ENCODE measurements around the gene LPAR3. TPM values are rescaled to one million over a fixed set of nuclear protein-coding genes. Genes with fewer than 3 reads are reported as not detected.
"Not testable (repeated sequence)": the region's sequence is repeated elsewhere in the genome, so short reads cannot be mapped to it uniquely, and the experiment has no call there.

LPAR3 gene
- total RNA-seq, 1 donor from 2014 or later = 2.4 TPM

DNA sequence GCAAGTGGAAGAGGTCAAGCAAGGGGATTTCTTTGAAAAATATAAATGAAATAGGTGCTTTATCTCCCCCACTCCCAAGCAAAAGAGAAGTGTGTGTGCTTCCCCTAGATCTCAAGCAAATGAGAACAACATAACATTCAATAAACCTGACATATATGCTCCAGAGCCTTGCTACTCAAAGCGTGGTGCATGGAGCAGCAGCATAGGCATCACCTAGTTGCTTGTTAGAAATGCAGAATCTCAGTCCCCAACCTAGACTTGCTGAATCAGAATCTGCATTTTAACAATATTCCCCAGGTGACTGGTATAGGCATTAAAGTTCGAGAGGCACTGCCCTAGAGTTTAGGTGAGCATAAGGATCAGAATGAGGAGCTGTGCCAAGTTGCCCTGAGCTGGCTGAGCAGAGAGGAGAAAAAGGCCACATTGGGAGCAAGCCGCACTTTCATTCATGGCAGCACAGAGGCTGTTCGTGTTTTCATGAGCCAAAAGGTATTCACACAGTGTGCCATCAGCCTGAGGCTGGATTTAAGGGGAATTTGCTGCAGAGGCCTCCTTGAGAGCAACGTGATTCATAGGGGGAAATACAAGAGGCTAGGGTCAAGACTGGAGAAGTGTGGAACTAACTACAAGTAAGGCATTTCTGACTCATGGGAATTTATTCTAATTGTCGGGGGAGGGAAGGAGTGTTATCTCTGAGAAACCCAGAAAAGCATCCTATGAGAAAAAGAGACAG is 14.3 kb upstream of the LPAR3 start:
- Mint-ChIP-seq H3K4me1 (no peaks in the 10 kb centered on the region), H3K9me3 (peaks cover under 1% of the 10 kb centered on the region), H3K27ac (no peak overlapping the region), H3K36me3 (no peaks in the 10 kb centered on the region), H3K27me3 (ENCODE audit: insufficient read depth, low read depth) (no peaks in the 10 kb centered on the region), H3K4me3 (no peak overlapping the region)
- no peaks in the 10 kb centered on the region for H3K36me3 ChIP-seq
- no peak overlapping the region for H3K27ac ChIP-seq
- no peak for DNase-seq (ENCODE audit: low spot score)
- H2AFZ ChIP-seq (replicated peaks) = peak overlapping the region; percentile 74
- TF ChIP-seq EZH2 (IDR thresholded peaks at IDR 0.05) (no peak), EZH2phosphoT487 (IDR thresholded peaks at IDR 0.05) (no peak), CTCF (IDR thresholded peaks at IDR 0.05) (no peak)
- no peak overlapping the region for H3K4me3 ChIP-seq
- H4K20me1 ChIP-seq (ENCODE audit: low read depth) = no peaks in the 10 kb centered on the region
- no peaks in the 10 kb centered on the region for H3K27me3 ChIP-seq
- H3K4me2 ChIP-seq = no peak overlapping the region
- H3K4me1 ChIP-seq = no peaks in the 10 kb centered on the region
- H3F3A ChIP-seq (ENCODE audit: low read depth) = no peaks in the 10 kb centered on the region
- H3K9me3 ChIP-seq (ENCODE audit: low read depth) = no peaks in the 10 kb centered on the region
- H3K9ac ChIP-seq = no peak overlapping the region
- H3K79me2 ChIP-seq (ENCODE audit: low read depth) = no peaks in the 10 kb centered on the region

DNA sequence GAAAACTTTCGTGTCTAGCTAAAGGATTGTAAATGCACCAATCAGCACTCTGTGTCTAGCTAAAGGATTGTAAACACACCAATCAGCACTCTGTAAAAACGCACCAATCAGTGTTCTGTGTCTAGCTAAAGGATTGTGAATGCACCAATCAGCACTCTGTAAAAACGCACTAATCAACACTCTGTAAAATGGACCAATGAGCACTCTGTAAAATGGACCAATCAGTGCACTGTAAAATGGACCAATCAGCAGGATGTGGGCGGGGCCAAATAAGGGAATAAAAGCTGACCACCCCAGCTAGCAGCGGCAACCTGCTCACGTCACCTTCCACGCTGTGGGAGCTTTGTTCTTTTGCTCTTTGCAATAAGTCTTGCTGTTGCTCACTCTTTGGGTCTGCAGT is 9.7 kb upstream of the LPAR3 start:
- H3K4me1 ChIP-seq; H3K36me3 Mint-ChIP-seq; H3K4me1 Mint-ChIP-seq; H3K79me2 ChIP-seq (ENCODE audit: low read depth); H4K20me1 ChIP-seq (ENCODE audit: low read depth); H2AFZ ChIP-seq (replicated peaks); H3K27ac Mint-ChIP-seq; H3F3A ChIP-seq (ENCODE audit: low read depth); H3K27ac ChIP-seq; H3K36me3 ChIP-seq; H3K4me3 ChIP-seq; H3K9me3 Mint-ChIP-seq; H3K27me3 Mint-ChIP-seq (ENCODE audit: insufficient read depth, low read depth); H3K9ac ChIP-seq; H3K9me3 ChIP-seq (ENCODE audit: low read depth); H3K4me3 Mint-ChIP-seq; DNase-seq (ENCODE audit: low spot score); H3K4me2 ChIP-seq; H3K27me3 ChIP-seq: not testable (repeated sequence)

DNA sequence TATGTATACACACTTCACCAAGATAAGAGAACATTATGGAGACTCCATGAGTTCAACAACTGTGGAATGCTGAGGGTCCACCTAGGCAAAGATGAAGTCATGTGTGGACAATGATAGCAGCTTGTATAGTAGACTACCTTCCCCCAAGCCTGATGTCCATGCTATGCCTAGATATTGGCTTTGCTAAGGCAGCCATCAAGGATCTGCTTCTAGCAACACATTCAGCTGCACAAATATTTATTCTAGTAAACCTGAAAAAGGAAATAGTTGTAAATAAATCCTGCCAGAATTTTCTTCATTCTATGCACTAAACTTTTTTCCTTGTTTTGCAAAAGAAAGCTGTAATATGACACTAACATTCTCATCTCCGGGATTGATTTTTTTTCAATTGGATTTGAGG is 7.0 kb upstream of the LPAR3 start:
- Mint-ChIP-seq H3K27ac (no peak overlapping the region), H3K4me3 (no peak overlapping the region), H3K9me3 (peaks cover 2% of the 10 kb centered on the region), H3K36me3 (no peaks in the 10 kb centered on the region), H3K27me3 (ENCODE audit: insufficient read depth, low read depth) (peaks cover 12% of the 10 kb centered on the region), H3K4me1 (no peaks in the 10 kb centered on the region)
- Histone ChIP-seq H3K4me3 (no peak overlapping the region), H3K9me3 (ENCODE audit: low read depth) (no peaks in the 10 kb centered on the region), H3K79me2 (ENCODE audit: low read depth) (no peaks in the 10 kb centered on the region), H3F3A (ENCODE audit: low read depth) (peaks cover 5% of the 10 kb centered on the region), H3K9ac (no peak overlapping the region), H3K4me1 (no peaks in the 10 kb centered on the region), H2AFZ (replicated peaks) (no peak overlapping the region), H3K27me3 (peaks cover 13% of the 10 kb centered on the region), H3K27ac (no peak overlapping the region), H4K20me1 (ENCODE audit: low read depth) (no peaks in the 10 kb centered on the region), H3K4me2 (no peak overlapping the region), H3K36me3 (no peaks in the 10 kb centered on the region)
- no peak for DNase-seq (ENCODE audit: low spot score)
- no peak for TF ChIP-seq EZH2 (IDR thresholded peaks at IDR 0.05)

- H3K27ac ChIP-seq = no peak overlapping the region
- Mint-ChIP-seq H3K9me3 (no peaks in the 10 kb centered on the region), H3K27me3 (ENCODE audit: insufficient read depth, low read depth) (peaks cover 38% of the 10 kb centered on the region), H3K36me3 (no peaks in the 10 kb centered on the region), H3K27ac (no peak overlapping the region), H3K4me3 (no peak overlapping the region), H3K4me1 (peaks cover 12% of the 10 kb centered on the region)
- H3F3A ChIP-seq (ENCODE audit: low read depth) = peaks cover 32% of the 10 kb centered on the region
- H3K4me2 ChIP-seq = no peak overlapping the region
- H3K4me1 ChIP-seq = no peaks in the 10 kb centered on the region
- H3K4me3 ChIP-seq = no peak overlapping the region
- H2AFZ ChIP-seq (replicated peaks) = no peak overlapping the region
- H3K79me2 ChIP-seq (ENCODE audit: low read depth) = no peaks in the 10 kb centered on the region
- no peaks in the 10 kb centered on the region for H3K36me3 ChIP-seq
- no peak for TF ChIP-seq CTCF (IDR thresholded peaks at IDR 0.05)
- no peak for TF ChIP-seq EZH2phosphoT487 (IDR thresholded peaks at IDR 0.05)
- TF ChIP-seq EZH2 (IDR thresholded peaks at IDR 0.05) = no peak
- no peaks in the 10 kb centered on the region for H3K9me3 ChIP-seq (ENCODE audit: low read depth)
- DNase-seq (ENCODE audit: low spot score) = no peak
- H3K9ac ChIP-seq = no peak overlapping the region
- H4K20me1 ChIP-seq (ENCODE audit: low read depth) = no peaks in the 10 kb centered on the region
- H3K27me3 ChIP-seq = peaks cover 50% of the 10 kb centered on the region
Measured at GRCh38 chr1:84896279-84896678, 3.3 kb upstream of the LPAR3 start.
